H9 (cell line): ENCODE measurements around the gene RBP4. TPM values are rescaled to one million over a fixed set of nuclear protein-coding genes. Genes with fewer than 3 reads are reported as not detected.

Experiments used
- DNase-seq: peaks from one replicate; pipeline ENCODE4 v3.0.0-alpha.2; 2017
- H2AFZ ChIP-seq: one replicate; pipeline ENCODE4 v1.6.1; 2013; ENCODE audit warnings: mild to moderate bottlenecking, low read length, control low read depth, moderate library complexity
- H2AK5ac ChIP-seq: 2 replicates; pipeline ENCODE4 v1.6.1; 2013; ENCODE audit warnings: low read length, control low read depth, mixed read lengths; ENCODE audit not compliant: insufficient read length
- H2BK120ac ChIP-seq: one replicate; pipeline ENCODE4 v1.6.1; 2013; ENCODE audit warnings: low read depth, mild to moderate bottlenecking, low read length, control low read depth, inconsistent platforms; ENCODE audit not compliant: poor library complexity, severe bottlenecking
- H2BK12ac ChIP-seq: 2 replicates; pipeline ENCODE4 v1.6.1; 2013; ENCODE audit warnings: low read length, control low read depth, mixed read lengths, low read depth; ENCODE audit not compliant: insufficient read length
- H2BK15ac ChIP-seq: 2 replicates; pipeline ENCODE4 v1.6.1; 2013; ENCODE audit warnings: low read depth, low read length, control low read depth
- H2BK20ac ChIP-seq: one replicate; pipeline ENCODE4 v1.6.1; 2013; ENCODE audit warnings: low read depth, mild to moderate bottlenecking, low read length, control low read depth, inconsistent platforms; ENCODE audit not compliant: poor library complexity, severe bottlenecking
- H2BK5ac ChIP-seq: 2 replicates; pipeline ENCODE4 v1.6.1; 2013; ENCODE audit warnings: low read length, control low read depth, mixed read lengths; ENCODE audit not compliant: insufficient read length
- H3K14ac ChIP-seq: 2 replicates; pipeline ENCODE4 v1.6.1; 2013; ENCODE audit warnings: low read length, control low read depth; ENCODE audit not compliant: insufficient read depth
- H3K18ac ChIP-seq: 2 replicates; pipeline ENCODE4 v1.6.1; 2013; ENCODE audit warnings: low read depth, mild to moderate bottlenecking, mixed read lengths, low read length, control low read depth; ENCODE audit not compliant: insufficient read length
- H3K23ac ChIP-seq: 2 replicates; pipeline ENCODE4 v1.6.1; 2013; ENCODE audit warnings: low read length, control low read depth, mixed read lengths, low read depth; ENCODE audit not compliant: insufficient read length
- H3K23me2 ChIP-seq: 2 replicates; pipeline ENCODE4 v1.6.1; 2013; ENCODE audit warnings: low read depth, mild to moderate bottlenecking, mixed read lengths, low read length, control low read depth; ENCODE audit not compliant: insufficient read length, poor library complexity, severe bottlenecking
- H3K27ac ChIP-seq: 2 replicates; pipeline ENCODE4 v1.5.1; 2013; ENCODE audit warnings: low read length, control low read depth, mixed read lengths, low read depth; ENCODE audit not compliant: insufficient read length
- H3K27me3 ChIP-seq: 2 replicates; pipeline ENCODE4 v1.6.1; 2013; ENCODE audit warnings: low read length, control low read depth, inconsistent platforms; ENCODE audit not compliant: insufficient read depth
- H3K4ac ChIP-seq: 2 replicates; pipeline ENCODE4 v1.6.1; 2013; ENCODE audit warnings: low read depth, mild to moderate bottlenecking, control low read depth, inconsistent platforms, low read length, moderate library complexity
- H3K4me1 ChIP-seq: 2 replicates; pipeline ENCODE4 v1.6.1; 2013; ENCODE audit warnings: low read length, control low read depth, inconsistent platforms; ENCODE audit not compliant: insufficient read depth
- H3K4me2 ChIP-seq: 2 replicates; pipeline ENCODE4 v1.6.1; 2013; ENCODE audit warnings: low read length, control low read depth, mixed read lengths; ENCODE audit not compliant: insufficient read length, insufficient read depth
- H3K56ac ChIP-seq: 2 replicates; pipeline ENCODE4 v1.6.1; 2013; ENCODE audit warnings: low read depth, mild to moderate bottlenecking, mixed read lengths, low read length, control low read depth; ENCODE audit not compliant: insufficient read length
- H3K79me1 ChIP-seq: 2 replicates; pipeline ENCODE4 v1.6.1; 2013; ENCODE audit warnings: low read depth, mild to moderate bottlenecking, moderate library complexity, low read length, control low read depth, inconsistent platforms; ENCODE audit not compliant: insufficient read depth, poor library complexity, severe bottlenecking
- H3K79me2 ChIP-seq: 2 replicates; pipeline ENCODE4 v1.6.1; 2013; ENCODE audit warnings: low read length, control low read depth, inconsistent platforms; ENCODE audit not compliant: insufficient read depth
- H3K9ac ChIP-seq: 2 replicates; pipeline ENCODE4 v1.6.1; 2013; ENCODE audit warnings: low read length, control low read depth, mixed read lengths; ENCODE audit not compliant: insufficient read length; ENCODE audit errors: extremely low read depth
- H3K9me3 ChIP-seq: one replicate; pipeline ENCODE4 v1.6.1; 2013; ENCODE audit warnings: low read depth, low read length, inconsistent platforms; ENCODE audit not compliant: control insufficient read depth
- H3T11ph ChIP-seq: one replicate; pipeline ENCODE4 v1.6.1; 2013; ENCODE audit warnings: mild to moderate bottlenecking, low read length, control low read depth, inconsistent platforms
- H4K20me1 ChIP-seq: one replicate; pipeline ENCODE4 v1.6.1; 2013; ENCODE audit not compliant: control insufficient read depth, insufficient read length, insufficient read depth
- H4K5ac ChIP-seq: 2 replicates; pipeline ENCODE4 v1.6.1; 2013; ENCODE audit warnings: low read depth, mild to moderate bottlenecking, mixed read lengths, low read length, control low read depth; ENCODE audit not compliant: insufficient read length
- H4K8ac ChIP-seq: replicated peaks from 2 replicates; pipeline ENCODE4 v1.6.1; 2013; ENCODE audit warnings: low read length, control low read depth, mixed read lengths, low read depth; ENCODE audit not compliant: insufficient read length
- H4K91ac ChIP-seq: 2 replicates; pipeline ENCODE4 v1.6.1; 2013; ENCODE audit warnings: low read depth, mild to moderate bottlenecking, moderate library complexity, mixed read lengths, low read length, control low read depth; ENCODE audit not compliant: insufficient read length
- H3K27ac Mint-ChIP-seq, 3 experiments: 2 replicates in 2 of 3; 3 replicates in 1 of 3; pipeline ENCODE4 v1.8.0; 2020 to 2021; ENCODE audit warnings: mixed read lengths in 3 of 3, mild to moderate bottlenecking in 1 of 3, moderate library complexity in 1 of 3
- H3K27me3 Mint-ChIP-seq: 2 replicates; pipeline ENCODE4 v1.8.0; 2021; ENCODE audit warnings: low read depth, mild to moderate bottlenecking, moderate library complexity, mixed read lengths
- H3K36me3 Mint-ChIP-seq, 3 experiments: 2 replicates in 2 of 3; 3 replicates in 1 of 3; pipeline ENCODE4 v1.8.0; 2020 to 2021; ENCODE audit warnings: low read depth in 3 of 3, mixed read lengths in 3 of 3; ENCODE audit not compliant: insufficient read depth in 1 of 3
- H3K4me1 Mint-ChIP-seq, 2 experiments: 2 replicates each; pipeline ENCODE4 v1.8.0; 2020; ENCODE audit warnings: mixed read lengths in 2 of 2
- H3K4me3 Mint-ChIP-seq, 2 experiments: 2 replicates in 1 of 2; 3 replicates in 1 of 2; pipeline ENCODE4 v1.8.0; 2020 to 2021; ENCODE audit warnings: mild to moderate bottlenecking in 2 of 2, mixed read lengths in 2 of 2, moderate library complexity in 1 of 2
- H3K9me3 Mint-ChIP-seq, 2 experiments: 2 replicates in 1 of 2; 3 replicates in 1 of 2; pipeline ENCODE4 v1.8.0; 2020; ENCODE audit warnings: mild to moderate bottlenecking in 2 of 2, mixed read lengths in 2 of 2, moderate library complexity in 1 of 2
- CTCF ChIP-seq: fragments of 200-600 bp; sonication (generic); conservative IDR thresholded peaks from 3 replicates; pipeline ENCODE4 v1.8.0; 2021; ENCODE audit warnings: antibody characterized with exemption, mild to moderate bottlenecking
- WGBS: extraction: QIAGEN DNeasy Blood & Tissue Kit; methylation state at CpG from one replicate; pipeline ENCODE4 v1.1.7; 2013; ENCODE audit warnings: missing lambda C conversion rate, low lambda C conversion rate, mixed read lengths; ENCODE audit not compliant: insufficient read length; ENCODE audit errors: extremely low coverage; 5-methylcytosine and 5-hydroxymethylcytosine counted together
- total RNA-seq: library from RNA; stranded (reverse); gene quantifications from 2 replicates; pipeline ENCODE4 v1.2.1, GENCODE V29; 2021

Gene RBP4
- total RNA-seq, 1 experiment from 2014 or later, result not detected

DNA sequence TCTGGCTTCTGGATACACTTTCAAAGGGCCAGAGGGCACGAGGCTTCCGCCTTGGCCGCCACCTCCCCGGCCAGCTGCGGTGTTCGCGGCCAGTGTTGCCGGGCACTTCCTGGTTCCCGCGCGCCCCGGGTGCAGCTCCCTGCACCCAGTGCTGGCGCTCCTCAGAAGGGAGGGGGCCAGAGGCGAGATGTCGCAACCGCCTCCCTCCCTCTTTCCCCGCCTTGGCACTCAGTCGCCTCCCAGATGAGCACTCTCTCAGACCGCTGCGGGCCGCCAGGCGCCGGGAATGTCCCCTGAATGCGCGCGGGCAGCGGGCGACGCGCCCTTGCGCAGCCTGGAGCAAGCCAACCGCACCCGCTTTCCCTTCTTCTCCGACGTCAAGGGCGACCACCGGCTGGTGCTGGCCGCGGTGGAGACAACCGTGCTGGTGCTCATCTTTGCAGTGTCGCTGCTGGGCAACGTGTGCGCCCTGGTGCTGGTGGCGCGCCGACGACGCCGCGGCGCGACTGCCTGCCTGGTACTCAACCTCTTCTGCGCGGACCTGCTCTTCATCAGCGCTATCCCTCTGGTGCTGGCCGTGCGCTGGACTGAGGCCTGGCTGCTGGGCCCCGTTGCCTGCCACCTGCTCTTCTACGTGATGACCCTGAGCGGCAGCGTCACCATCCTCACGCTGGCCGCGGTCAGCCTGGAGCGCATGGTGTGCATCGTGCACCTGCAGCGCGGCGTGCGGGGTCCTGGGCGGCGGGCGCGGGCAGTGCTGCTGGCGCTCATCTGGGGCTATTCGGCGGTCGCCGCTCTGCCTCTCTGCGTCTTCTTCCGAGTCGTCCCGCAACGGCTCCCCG, 34.4 kb downstream of the RBP4 start, which contains the start of gene FFAR4:
Gene FFAR4 (plus strand): TSS at position 231 of the 842 bp plus-strand sequence. CDS start 56 bp downstream, at position 287.
- Mint-ChIP-seq H3K36me3 (no peaks in the 10 kb centered on the region; a peak in 1 of 7 replicates), H3K27ac (no peak within 1 kb of the TSS), H3K27me3 (peaks cover 96% of the 10 kb centered on the region), H3K4me3 (peak within 1 kb of the TSS; percentile 73 to 91), H3K9me3 (no peaks in the 10 kb centered on the region; a peak in 2 of 5 replicates), H3K4me1 (peaks cover 6 to 19% of the 10 kb centered on the region in 2 experiments; a peak in 3 of 4 replicates)
- H4K5ac ChIP-seq, result no peak within 1 kb of the TSS
- H2AFZ ChIP-seq, result no peak within 1 kb of the TSS
- no peak within 1 kb of the TSS for H3K27ac ChIP-seq
- DNase-seq, result peak; percentile 64
- no peak within 1 kb of the TSS for H3K14ac ChIP-seq
- no peak within 1 kb of the TSS for H3K9ac ChIP-seq
- no peak within 1 kb of the TSS for H2BK12ac ChIP-seq
- H4K91ac ChIP-seq, result no peak within 1 kb of the TSS
- no peak for TF ChIP-seq CTCF
- peak within 1 kb of the TSS; percentile 37 for H3K4me2 ChIP-seq
- no peak within 1 kb of the TSS for H4K8ac ChIP-seq
- H3K79me1 ChIP-seq, result no peaks in the 10 kb centered on the region
- H2BK120ac ChIP-seq, result no peak within 1 kb of the TSS
- no peak within 1 kb of the TSS for H3K18ac ChIP-seq
- no peak within 1 kb of the TSS for H2BK15ac ChIP-seq
- no peak within 1 kb of the TSS for H2BK5ac ChIP-seq
- H3K4me1 ChIP-seq, result no peaks in the 10 kb centered on the region
- peaks cover 48% of the 10 kb centered on the region for H3K27me3 ChIP-seq
- no peaks in the 10 kb centered on the region for H4K20me1 ChIP-seq
- H3T11ph ChIP-seq, result no peak within 1 kb of the TSS
- no peak within 1 kb of the TSS for H2AK5ac ChIP-seq
- H3K23ac ChIP-seq, result no peak within 1 kb of the TSS
- H3K56ac ChIP-seq, result no peak within 1 kb of the TSS
- no peaks in the 10 kb centered on the region for H3K79me2 ChIP-seq
- H3K4ac ChIP-seq, result no peak within 1 kb of the TSS
- no peaks in the 10 kb centered on the region for H3K9me3 ChIP-seq
- no CpG with 5 or more reads among the region's 85 CpGs for WGBS
- no peak within 1 kb of the TSS for H2BK20ac ChIP-seq
- peaks cover 5% of the 10 kb centered on the region for H3K23me2 ChIP-seq
